HepG2 (cell line): Measurements from ENCODE around the gene ANXA7. TPM values are rescaled to one million over a fixed set of nuclear protein-coding genes. Genes with fewer than 3 reads are reported as not detected.

ENCODE experiments used
- ATAC-seq: fragments of 200-7000 bp; cut with Tn5 transposase; 3 replicates; pipeline ENCODE4 v1.9.1; 2020; ENCODE audit warnings: mild to moderate bottlenecking, moderate library complexity
- BruUV-seq: library from RNA; stranded (reverse); fragments of 400-500 nt; replicated peaks from 2 replicates; lab custom pipeline; 2021; lab: Mats Ljungman, UMichigan
- CTCF ChIA-PET: fragments of 300-600 bp; formaldehyde crosslinking; extraction: SDS; loops from one replicate; lab custom pipeline; 2021; ENCODE audit warnings: low total read pairs, inconsistent platforms, low intra/inter-chr PET ratio; lab: Yijun Ruan, JAX
- POLR2A ChIA-PET: fragments of 350-600 bp; sonication (Branson Sonifier 250); formaldehyde crosslinking; loops from one replicate; lab custom pipeline; 2020; ENCODE audit warnings: antibody characterized with exemption, inconsistent platforms; lab: Yijun Ruan, JAX
- DNase-seq: peaks from one replicate; pipeline ENCODE4 v3.0.0-alpha.2; 2015; ENCODE audit warnings: low spot score
- FAIRE-seq: peaks from 3 replicates; lab custom pipeline; 2011; peaks lifted over from hg19 to GRCh38; lab: Jason Lieb, UNC
- H2AFZ ChIP-seq: one replicate; pipeline ENCODE4 v1.6.1; 2011; ENCODE audit warnings: low read length, inconsistent platforms
- H3K27ac ChIP-seq: fragments of 300-600 bp; 3 replicates; pipeline ENCODE4 v1.8.0; 2011; ENCODE audit warnings: mixed run types, mild to moderate bottlenecking, mixed read lengths, low read length, inconsistent platforms; ENCODE audit not compliant: insufficient read depth; ENCODE audit errors: extremely low read length
- H3K27me3 ChIP-seq, 2 experiments: fragments of 200-600 bp in 1 of 2; 2 replicates in 1 of 2; 3 replicates in 1 of 2; pipeline versions ENCODE4 v1.6.0 to v1.8.0; 2011; ENCODE audit warnings: low read length in 2 of 2, mild to moderate bottlenecking in 2 of 2, moderate library complexity in 2 of 2, inconsistent platforms in 1 of 2; ENCODE audit not compliant: insufficient read depth in 2 of 2, control insufficient read depth in 1 of 2
- H3K36me3 ChIP-seq, 2 experiments: fragments of 200-600 bp in 1 of 2; replicated peaks in 1 of 2; 2 replicates in 1 of 2; 3 replicates in 1 of 2; pipeline versions ENCODE4 v1.5.1 to v1.8.0; 2011; ENCODE audit warnings: low read length in 2 of 2, inconsistent platforms in 1 of 2; ENCODE audit not compliant: insufficient read depth in 2 of 2, control insufficient read depth in 1 of 2
- H3K4me1 ChIP-seq: 2 replicates; pipeline ENCODE4 v1.5.1; 2012; ENCODE audit warnings: low read length, inconsistent platforms; ENCODE audit not compliant: insufficient read depth
- H3K4me2 ChIP-seq: 2 replicates; pipeline ENCODE4 v1.6.0; 2011; ENCODE audit warnings: low read depth, low read length, inconsistent platforms
- H3K4me3 ChIP-seq, 3 experiments: fragments of 200-600 bp in 1 of 3; sonication (generic), shearing (Covaris generic) in 1 of 3; replicated peaks in 1 of 3; 2 replicates each; pipeline ENCODE4 v1.5.1; 2011 to 2016; ENCODE audit warnings: low read length in 3 of 3, inconsistent platforms in 2 of 3, low read depth in 2 of 3, mild to moderate bottlenecking in 2 of 3, control low read depth in 1 of 3, mixed read lengths in 1 of 3; ENCODE audit not compliant: insufficient read depth in 1 of 3
- H3K79me2 ChIP-seq: one replicate; pipeline ENCODE4 v1.6.1; 2011; ENCODE audit warnings: low read length, inconsistent platforms; ENCODE audit not compliant: insufficient read depth
- H3K9ac ChIP-seq: 2 replicates; pipeline ENCODE4 v1.6.0; 2011; ENCODE audit warnings: mild to moderate bottlenecking, low read depth, low read length, inconsistent platforms; ENCODE audit not compliant: insufficient read depth
- H3K9me3 ChIP-seq: 2 replicates; pipeline ENCODE4 v1.5.1; 2012; ENCODE audit warnings: mild to moderate bottlenecking, low read length
- H4K20me1 ChIP-seq: 2 replicates; pipeline ENCODE4 v1.6.0; 2011; ENCODE audit warnings: inconsistent platforms, mild to moderate bottlenecking, low read length, moderate library complexity; ENCODE audit not compliant: insufficient read depth
- CC2D1A ChIP-seq: sonication (generic); formaldehyde crosslinking; IDR thresholded peaks from 2 replicates; pipeline ENCODE4 v1.8.1; 2023; ENCODE audit warnings: mild to moderate bottlenecking, missing genetic modification reagents
- GATA4 ChIP-seq: sonication (generic); IDR thresholded peaks from 2 replicates; pipeline ENCODE4 v1.6.1; 2016; ENCODE audit warnings: antibody characterized with exemption, low read depth, borderline replicate concordance
- HNRNPK ChIP-seq: fragments of 200-400 bp; formaldehyde crosslinking; IDR thresholded peaks from 2 replicates; pipeline ENCODE4 v1.6.1; 2018; ENCODE audit warnings: low read length, low read depth, moderate library complexity, mild to moderate bottlenecking; ENCODE audit not compliant: poor library complexity, severe bottlenecking
- HOMEZ ChIP-seq: IDR thresholded peaks from 2 replicates; pipeline ENCODE4 v1.6.1; 2016; ENCODE audit warnings: low read depth
- HOXA9 ChIP-seq: sonication (generic); formaldehyde crosslinking; IDR thresholded peaks from 2 replicates; pipeline ENCODE4 v1.8.1; 2022; ENCODE audit warnings: missing genetic modification reagents, mild to moderate bottlenecking, moderate library complexity, borderline replicate concordance
- SOX13 ChIP-seq, 3 experiments: fragments of 450-650 bp in 1 of 3; sonication (generic) in 1 of 3; formaldehyde crosslinking in 1 of 3; IDR thresholded peaks in 2 of 3; conservative IDR thresholded peaks in 1 of 3; 2 replicates each; pipeline versions ENCODE4 v1.5.0 to v1.6.1; 2016 to 2020; ENCODE audit warnings: antibody characterized with exemption in 1 of 3, mild to moderate bottlenecking in 1 of 3, missing compliant biosample characterization in 1 of 3, missing genetic modification reagents in 1 of 3, moderate library complexity in 1 of 3
- WIZ ChIP-seq: sonication (generic); formaldehyde crosslinking; IDR thresholded peaks from 2 replicates; pipeline ENCODE4 v1.5.1; 2020; ENCODE audit warnings: mild to moderate bottlenecking, missing genetic modification reagents
- YEATS2 ChIP-seq: sonication (generic); formaldehyde crosslinking; IDR thresholded peaks from 2 replicates; pipeline ENCODE4 v1.4.0; 2020; ENCODE audit warnings: missing genetic modification reagents, borderline replicate concordance
- YY1 ChIP-seq: IDR thresholded peaks from 2 replicates; pipeline ENCODE4 v1.6.1; 2011; ENCODE audit warnings: low read length, low read depth, moderate library complexity, mild to moderate bottlenecking; ENCODE audit not compliant: insufficient read depth, insufficient replicate concordance
- ZNF781 ChIP-seq: sonication (generic); formaldehyde crosslinking; IDR thresholded peaks from 2 replicates; pipeline ENCODE4 v1.5.1; 2020; ENCODE audit warnings: borderline replicate concordance, mild to moderate bottlenecking, missing genetic modification reagents; ENCODE audit errors: not compliant biosample characterization
- WGBS: methylation state at CpG from one replicate; pipeline ENCODE4 v1.1.6; 2017; ENCODE audit warnings: low lambda C conversion rate; 5-methylcytosine and 5-hydroxymethylcytosine counted together
- in situ Hi-C: cut with HindIII; loops from 2 replicates; pipeline ENCODE4 v1.10.0; 2017; ENCODE audit warnings: low pct_unique_long_range_greater_than_20kb; ENCODE audit not compliant: extremely low pct_ligation_motif_present
- intact Hi-C: fragments of 100-400 bp; cut with micrococcal nuclease; formaldehyde crosslinking; loops from one replicate; pipeline ENCODE4 v1.10.0; 2022; ENCODE audit not compliant: unreplicated experiment
- polyA plus RNA-seq, 8 experiments: library from polyadenylated mRNA; depleted of rRNA in 3 of 8; stranded (reverse) in 7 of 8; unstranded in 1 of 8; fragments of >200 nt; fragmentation: Illumina TruSeq in 4 of 8; extraction: Trizol in 4 of 8; gene quantifications; 2 replicates each; pipeline versions ENCODE4 v1.2.1 to v1.2.3, GENCODE V29; 2011 to 2016; ENCODE audit warnings: low read depth in 4 of 8, missing spikeins in 1 of 8, mixed read lengths in 1 of 8; ENCODE audit not compliant: insufficient read depth in 1 of 8
- total RNA-seq, 5 experiments: library from RNA; depleted of rRNA; stranded (reverse); fragments of >200 nt; fragmentation: Illumina TruSeq; extraction: Trizol; gene quantifications; 2 replicates each; pipeline ENCODE4 v1.2.3, GENCODE V29; 2016; ENCODE audit warnings: low read depth in 1 of 5

The ANXA7 gene
- total and polyA plus RNA-seq, 2 of the 13 experiments (the other 11 are each of a cell fraction or from before 2014, with no cell fraction given): 54.8 to 89.0 TPM

DNA sequence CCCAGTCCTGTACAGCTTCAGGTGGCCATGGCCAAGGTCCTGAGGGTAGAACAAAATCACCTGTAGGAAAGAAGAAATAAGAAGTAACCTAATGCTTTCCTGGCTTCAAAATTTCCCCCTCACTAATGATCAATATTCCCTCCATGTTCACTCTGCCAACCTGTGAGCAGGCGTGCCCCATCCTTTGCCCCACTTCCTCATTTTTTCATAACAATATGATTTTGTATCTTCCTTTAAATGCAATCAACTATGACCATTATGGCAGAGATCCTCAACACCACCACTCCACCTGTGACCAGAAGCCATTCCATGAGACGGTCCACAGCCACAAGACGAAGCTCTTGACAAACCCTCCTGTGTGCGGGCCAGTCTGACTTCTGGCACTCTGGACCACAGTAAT, 12.5 kb upstream of the ANXA7 start (continued):
- TF ChIP-seq YEATS2 (CRISPR knock-in tag) (no peak), SOX13 (IDR thresholded peaks at IDR 0.05) (no peak), SOX13 (CRISPR knock-in tag; conservative IDR thresholded peaks at IDR 0.05 in 1 of 2, IDR thresholded peaks at IDR 0.05 in 1 of 2) (no peak), HOMEZ (CRISPR knock-in tag) (no peak), YY1 (no peak)

GRCh38 chr10:73424478-73424877, 10.6 kb upstream of the ANXA7 start:
- peaks cover 3% of the 10 kb centered on the region in 2 experiments; a peak in 3 of 5 replicates for H3K36me3 ChIP-seq
- H2AFZ ChIP-seq: no peak overlapping the region
- no peaks in the 10 kb centered on the region for H3K27me3 ChIP-seq
- BruUV-seq: no TSS peak
- no peaks in the 10 kb centered on the region for H3K79me2 ChIP-seq
- WGBS: 94% methylated on average over 3 of the region's 3 CpGs
- no peak overlapping the region for H3K9ac ChIP-seq
- ATAC-seq (no peak), DNase-seq (no peak), FAIRE-seq (no peak)
- peaks cover under 1% of the 10 kb centered on the region; the same call in 1 of the 2 replicates for H3K4me1 ChIP-seq
- no peaks in the 10 kb centered on the region for H4K20me1 ChIP-seq
- in situ Hi-C loops (no loop called here), intact Hi-C loops (no loop called here)
- ChIA-PET CTCF (no interaction called here), POLR2A (no interaction called here)
- no peak overlapping the region for H3K4me3 ChIP-seq
- H3K4me2 ChIP-seq: no peak overlapping the region
- TF ChIP-seq CC2D1A (CRISPR knock-in tag) (no peak), ZNF781 (no peak), HNRNPK (no peak), HOXA9 (no peak), GATA4 (no peak), WIZ (CRISPR knock-in tag) (no peak)
- no peaks in the 10 kb centered on the region for H3K9me3 ChIP-seq
- H3K27ac ChIP-seq: no peak overlapping the region
